ENCODE data around the gene OR2L3.
"Not testable (repeated sequence)": the region's sequence is repeated elsewhere in the genome, so short reads cannot be mapped to it uniquely, and the experiment has no call there.

The OR2L3 gene, protein sequence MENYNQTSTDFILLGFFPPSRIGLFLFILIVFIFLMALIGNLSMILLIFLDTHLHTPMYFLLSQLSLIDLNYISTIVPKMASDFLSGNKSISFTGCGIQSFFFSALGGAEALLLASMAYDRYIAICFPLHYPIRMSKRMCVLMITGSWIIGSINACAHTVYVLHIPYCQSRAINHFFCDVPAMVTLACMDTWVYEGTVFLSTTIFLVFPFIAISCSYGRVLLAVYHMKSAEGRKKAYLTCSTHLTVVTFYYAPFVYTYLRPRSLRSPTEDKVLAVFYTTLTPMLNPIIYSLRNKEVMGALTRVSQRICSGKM

DNA sequence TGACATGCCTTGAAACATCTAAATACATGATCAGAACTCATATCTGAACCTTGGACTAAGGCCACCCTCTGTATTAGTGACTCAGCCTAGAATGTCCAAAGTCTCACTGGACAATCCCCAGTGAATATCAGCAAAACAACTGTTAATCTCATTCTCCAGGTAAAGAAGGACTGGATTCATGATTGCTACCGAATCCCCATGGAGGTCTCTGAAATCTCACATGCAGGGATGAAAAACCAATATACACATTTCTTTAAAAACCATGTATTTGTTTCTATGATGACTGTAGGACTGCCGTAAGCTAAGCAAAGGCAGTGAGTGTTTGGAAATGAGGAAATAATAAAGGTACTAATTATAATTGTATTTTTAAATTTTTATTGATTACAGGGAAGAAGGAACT, at the start of gene OR2L3:
OR2L3 (plus strand) TSS at position 301 of the 400 bp plus-strand sequence. CDS start 13,846 bp downstream, outside the sequence.
- DNase-seq (ENCODE audit: low read depth in 2 of 2, low spot score in 1 of 2) = no peak

DNA sequence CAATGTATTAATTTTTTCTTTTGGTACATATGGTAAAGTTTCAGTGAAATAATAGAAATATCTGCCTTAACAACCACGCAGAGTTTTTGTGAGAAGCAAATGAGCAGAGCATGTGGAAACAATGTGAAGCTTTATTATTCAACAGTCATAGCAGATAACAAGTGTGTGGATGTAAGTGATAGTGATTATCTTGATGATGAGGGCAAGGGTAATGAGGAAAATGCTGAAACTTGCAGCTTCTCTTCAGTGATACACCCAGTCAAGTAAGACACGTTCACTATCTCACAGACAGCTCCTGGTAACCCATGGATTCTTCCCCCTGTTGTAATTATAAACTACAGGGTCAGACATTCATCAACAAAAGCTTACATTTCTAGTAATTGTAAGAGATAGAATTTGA, 47.8 kb upstream of the OR2L3 start:
- DNase-seq (ENCODE audit: low read depth in 2 of 2, low spot score in 1 of 2) = no peak

DNA sequence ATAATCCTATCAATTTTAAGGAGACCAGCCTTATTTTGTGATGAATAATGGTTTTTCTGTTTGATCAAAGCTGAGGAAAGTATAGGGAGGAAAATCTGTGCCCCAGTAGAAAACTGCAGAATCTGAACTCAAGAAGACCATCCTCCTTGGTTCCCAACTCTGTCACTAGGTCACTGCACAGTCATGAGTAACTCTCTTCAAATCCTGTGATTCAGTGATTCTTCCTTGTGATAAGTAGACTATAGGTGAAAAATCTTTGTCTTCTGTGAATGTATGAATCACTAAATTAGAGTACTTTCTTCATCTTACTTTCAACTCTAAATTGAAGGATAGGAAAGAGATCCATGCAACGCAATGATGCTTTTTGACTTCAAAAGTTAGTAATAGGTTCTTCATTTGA, 46.5 kb upstream of the OR2L3 start:
- no peak for DNase-seq (ENCODE audit: low read depth in 2 of 2, low spot score in 1 of 2)

DNA sequence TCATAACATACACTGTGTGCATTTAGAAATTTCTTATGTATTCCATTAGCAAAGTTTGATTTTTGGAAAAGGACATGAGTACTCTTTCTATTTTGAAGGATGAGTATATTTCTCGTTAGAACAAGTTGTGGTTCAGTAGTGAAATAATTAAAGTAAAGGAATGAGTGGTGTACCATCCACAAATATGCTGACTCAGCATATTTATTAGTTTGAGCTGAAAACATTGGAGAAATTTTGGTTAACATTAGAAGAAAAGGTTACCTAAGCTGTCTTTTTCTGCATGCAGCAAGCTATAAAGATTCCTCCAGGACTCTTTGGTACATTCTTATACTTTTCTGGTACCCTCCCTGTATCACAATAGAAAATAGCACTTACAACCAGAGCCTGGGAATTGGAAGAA, 38.9 kb upstream of the OR2L3 start:
- no peak for DNase-seq (ENCODE audit: low read depth in 2 of 2, low spot score in 1 of 2)

DNA sequence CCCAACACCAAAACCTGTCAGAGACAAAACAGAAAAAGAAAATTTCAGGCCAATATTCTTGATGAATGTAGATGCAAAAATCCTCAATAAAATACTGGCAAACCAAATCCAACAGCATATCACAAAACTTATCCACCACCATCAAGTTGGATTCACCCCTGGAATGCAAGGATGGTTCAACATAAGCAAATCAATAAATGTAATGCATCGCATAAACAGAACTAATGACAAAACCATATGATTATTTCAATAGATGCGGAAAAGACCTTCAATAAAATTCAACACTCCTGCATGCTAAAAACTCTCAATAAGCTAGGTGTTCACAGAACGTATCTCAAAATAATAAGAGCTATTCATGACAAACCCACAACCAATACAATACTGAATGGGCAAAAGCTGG, 37.0 kb upstream of the OR2L3 start:
- no peak for DNase-seq (ENCODE audit: low read depth in 2 of 2, low spot score in 1 of 2)

DNA sequence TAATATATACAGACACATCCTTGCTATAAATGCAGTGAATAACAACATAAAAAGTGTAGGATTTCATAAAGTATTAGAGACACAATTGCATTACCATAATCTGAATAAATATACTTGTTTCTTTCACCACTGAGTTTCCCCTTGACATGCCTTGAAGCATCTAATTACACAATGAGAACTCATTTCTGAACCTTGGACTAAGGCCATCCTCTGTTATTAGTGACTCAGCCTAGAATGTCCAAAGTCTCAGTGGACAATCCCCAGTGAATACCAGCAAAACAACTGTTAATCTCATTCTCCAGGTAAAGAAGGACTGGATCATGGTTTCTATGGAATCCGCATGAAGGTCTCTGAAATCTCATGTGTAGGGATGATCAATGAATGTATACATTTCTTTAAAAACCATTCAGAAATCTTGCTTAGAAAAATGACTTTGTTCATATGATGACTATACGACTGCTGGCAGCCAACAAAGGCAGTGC, 33.4 kb upstream of the OR2L3 start, which contains the start of gene OR2L5:
OR2L5 (plus strand) TSS at position 432 of the 482 bp plus-strand sequence. CDS start 8,288 bp downstream, outside the sequence.
- no peak for DNase-seq (ENCODE audit: low read depth in 2 of 2, low spot score in 1 of 2)

DNA sequence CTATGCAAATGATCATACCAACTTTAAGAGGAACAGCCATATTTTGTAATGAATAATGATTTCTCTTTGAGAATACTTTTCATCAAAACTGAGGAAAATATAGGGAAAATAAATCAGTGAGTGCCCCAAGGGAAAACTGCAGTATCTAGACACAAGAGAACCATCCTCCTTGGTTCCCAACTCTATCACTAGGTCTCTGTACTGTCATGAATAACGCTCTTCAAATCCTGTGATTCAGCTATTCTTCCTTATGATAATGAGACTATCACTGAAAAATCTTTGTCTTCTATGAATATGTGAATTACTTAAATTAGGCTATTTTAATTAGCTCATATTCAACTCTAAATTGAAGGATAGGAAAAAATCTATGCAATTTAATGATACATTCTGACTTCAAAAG, 30.8 kb upstream of the OR2L3 start:
- DNase-seq (ENCODE audit: low read depth in 2 of 2, low spot score in 1 of 2) = no peak

DNA sequence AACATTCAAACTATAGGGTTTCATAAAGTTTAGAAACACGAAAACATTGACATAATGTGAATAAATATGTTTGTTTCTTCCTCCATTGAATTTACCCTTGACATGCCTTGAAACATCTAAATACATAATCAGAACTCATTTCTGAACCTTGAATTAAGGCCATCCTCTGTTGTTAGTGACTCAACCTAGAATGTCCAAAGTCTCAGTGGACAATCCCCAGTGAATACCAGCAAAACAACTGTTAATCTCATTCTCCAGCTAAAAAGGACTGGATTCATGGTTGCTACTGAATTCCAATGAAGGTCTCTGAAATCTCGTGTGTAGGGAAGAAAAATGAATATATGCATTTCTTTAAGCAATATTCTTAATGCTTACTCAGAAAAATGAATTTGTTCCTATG, 16.9 kb upstream of the OR2L3 start, which contains the start of gene OR2L2:
OR2L2 (plus strand) TSS at position 301 of the 400 bp plus-strand sequence. CDS start 8,198 bp downstream, outside the sequence.
- DNase-seq (ENCODE audit: low read depth in 2 of 2, low spot score in 1 of 2) = no peak

DNA sequence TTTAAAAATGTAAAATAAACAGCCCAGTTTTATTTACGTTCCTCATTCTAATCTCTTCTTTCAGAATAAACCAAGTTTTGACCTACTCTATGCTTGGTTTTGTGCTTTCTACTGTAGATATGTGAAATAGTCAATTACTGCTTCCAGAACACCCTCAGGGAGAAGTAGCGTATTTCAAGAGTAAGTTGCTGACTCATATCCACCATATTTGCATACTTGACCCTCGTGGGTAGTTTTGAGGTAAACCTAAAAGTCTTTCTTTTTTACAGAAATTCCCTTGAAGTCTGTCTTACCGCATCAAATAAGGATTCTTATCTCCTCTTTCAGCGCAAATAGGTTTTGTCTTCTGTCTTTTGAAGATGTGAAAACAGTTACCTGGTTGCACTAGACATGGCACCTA, 1.4 kb upstream of the OR2L3 start:
- DNase-seq (ENCODE audit: low read depth in 2 of 2, low spot score in 1 of 2) = no peak

DNA sequence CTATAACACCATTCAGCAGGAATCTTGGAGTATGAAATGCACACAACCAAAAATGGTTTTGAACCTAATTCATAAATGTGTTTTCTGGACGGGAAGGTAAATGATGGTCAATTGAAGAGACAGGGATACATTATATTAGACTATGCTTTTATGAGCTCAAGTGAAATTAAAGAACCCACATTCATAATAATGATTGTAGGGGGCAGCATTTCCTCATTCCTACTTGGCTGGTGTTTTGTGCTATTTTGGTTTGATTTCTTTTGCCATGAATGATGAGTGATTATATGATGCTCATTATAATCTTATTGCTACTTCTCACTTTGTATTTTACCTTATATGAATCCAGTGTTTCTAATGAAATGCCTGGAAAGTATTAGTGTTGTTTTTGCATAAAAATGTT, 372 bp downstream of the OR2L3 start:
- no peak for DNase-seq (ENCODE audit: low read depth in 2 of 2, low spot score in 1 of 2)

DNA sequence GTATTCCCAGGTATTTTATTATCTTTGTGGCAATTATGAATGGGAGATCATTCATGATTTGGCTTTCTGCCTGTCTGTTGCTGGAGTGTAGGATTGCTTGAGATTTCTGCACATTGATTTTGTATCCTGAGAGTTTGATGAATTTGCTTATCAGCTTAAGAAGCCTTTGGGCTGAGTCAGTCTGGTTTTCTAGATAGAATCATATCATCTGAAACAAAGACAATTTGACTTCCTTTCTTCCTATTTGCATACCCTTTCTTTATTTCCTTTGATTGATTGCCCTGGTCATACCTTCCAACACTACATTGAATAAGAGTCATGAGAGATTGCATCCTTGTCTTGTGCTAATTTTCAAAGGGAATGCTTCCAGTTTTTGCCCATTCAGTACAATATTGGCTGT, 8.0 kb downstream of the OR2L3 start:
- no peak for DNase-seq (ENCODE audit: low read depth in 2 of 2, low spot score in 1 of 2)

DNA sequence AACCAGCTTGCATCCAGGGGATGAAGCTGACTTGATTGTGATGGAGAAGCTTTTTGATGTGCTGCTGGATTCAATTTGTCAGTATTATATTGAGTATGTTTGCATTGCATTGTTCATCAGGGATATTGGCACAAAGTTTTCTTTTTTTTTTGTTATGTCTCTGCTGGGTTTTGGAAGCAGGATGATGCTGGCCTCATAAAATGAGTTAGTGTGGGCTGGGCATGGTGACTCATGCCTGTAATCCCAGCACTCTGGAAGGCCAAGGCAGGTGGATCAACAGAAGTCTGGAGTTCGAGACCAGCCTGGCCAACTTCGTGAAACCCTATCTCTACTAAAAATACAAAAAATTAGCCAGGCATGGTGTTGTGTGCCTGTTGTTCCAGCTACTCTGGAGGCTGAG, 8.6 kb downstream of the OR2L3 start:
- DNase-seq (ENCODE audit: low read depth in 2 of 2, low spot score in 1 of 2) = no peak

DNA sequence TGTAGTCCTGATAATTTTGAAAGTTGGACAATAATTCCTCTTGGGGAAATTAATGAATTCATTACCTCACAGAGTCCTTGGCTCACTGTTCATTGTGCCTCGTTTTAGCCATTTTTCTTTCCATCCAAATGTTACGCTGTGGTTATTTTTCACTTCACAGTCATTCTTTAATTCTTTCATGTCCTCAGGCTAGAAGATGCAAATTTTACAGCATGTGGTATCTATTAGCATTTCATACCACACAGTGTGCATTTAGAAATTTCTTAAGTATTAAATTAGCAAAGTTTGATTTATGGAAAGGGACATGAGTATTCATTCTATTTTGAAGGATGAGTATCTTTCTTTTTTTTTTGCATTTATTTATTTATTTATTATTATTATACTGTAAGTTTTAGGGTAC, 18.4 kb downstream of the OR2L3 start:
- DNase-seq (ENCODE audit: low read depth in 2 of 2, low spot score in 1 of 2) = no peak

DNA sequence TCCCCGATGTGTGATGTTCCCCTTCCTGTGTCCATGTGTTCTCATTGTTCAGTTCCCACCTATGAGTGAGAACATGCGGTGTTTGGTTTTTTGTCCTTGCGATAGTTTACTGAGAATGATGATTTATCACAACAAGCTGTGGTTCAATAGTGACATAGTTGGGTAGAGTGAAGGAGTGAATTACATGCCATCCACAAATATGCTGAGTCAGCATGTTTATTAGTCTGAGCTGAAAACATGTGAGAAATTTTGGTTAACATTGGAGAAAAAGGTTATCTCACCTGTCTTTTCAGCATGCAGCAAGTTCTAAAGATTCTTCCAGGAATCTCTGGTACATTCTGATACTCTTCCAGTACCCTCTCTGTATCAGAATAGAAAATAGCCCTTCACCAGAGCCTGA, 19.0 kb downstream of the OR2L3 start:
- no peak for DNase-seq (ENCODE audit: low read depth in 2 of 2, low spot score in 1 of 2)

DNA sequence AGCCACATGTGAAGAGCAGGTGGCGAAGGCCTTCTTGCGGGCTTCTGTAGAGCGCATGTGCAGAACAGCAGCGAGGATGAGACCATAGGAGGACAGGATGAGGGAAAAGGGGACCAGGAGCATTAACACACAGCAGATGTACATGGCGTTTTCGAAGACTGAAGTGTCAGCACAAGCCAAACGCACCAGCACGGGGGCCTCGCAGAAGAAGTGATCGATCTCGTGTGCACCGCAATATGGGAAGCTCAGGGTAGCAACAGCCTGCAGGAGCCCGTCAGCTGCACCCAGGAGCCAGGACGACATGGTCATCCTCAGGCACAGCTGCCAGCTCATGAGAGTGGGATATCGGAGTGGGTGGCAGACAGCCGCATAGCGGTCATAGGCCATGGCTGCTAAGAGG, 37.2 kb downstream of the OR2L3 start:
- DNase-seq (ENCODE audit: low read depth in 2 of 2, low spot score in 1 of 2) = not testable (repeated sequence)

DNA sequence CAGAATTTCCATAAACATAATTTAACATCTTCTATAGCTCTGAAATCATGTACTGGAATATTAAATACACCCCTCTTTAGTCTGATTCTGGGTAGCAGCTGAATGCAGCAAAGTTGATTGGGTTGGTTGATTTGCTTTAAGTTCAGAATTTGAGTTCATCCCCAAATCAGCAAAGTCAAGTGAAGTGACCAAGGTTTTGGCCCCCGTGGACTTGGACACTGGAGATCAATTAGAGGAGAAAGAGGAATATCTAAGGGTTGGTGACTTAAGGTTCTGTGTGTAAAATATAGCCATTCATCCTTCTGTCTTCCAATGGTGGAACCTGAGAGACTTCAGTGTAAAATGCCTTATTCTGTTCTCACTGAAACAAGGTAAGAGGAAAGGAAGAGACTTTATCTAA, 48.2 kb downstream of the OR2L3 start, which contains the start of gene OR2L13:
OR2L13 (plus strand) TSS at position 301 of the 400 bp plus-strand sequence. CDS start 4,192 bp downstream, outside the sequence.
- no peak for DNase-seq (ENCODE audit: low read depth in 2 of 2, low spot score in 1 of 2)

DNA sequence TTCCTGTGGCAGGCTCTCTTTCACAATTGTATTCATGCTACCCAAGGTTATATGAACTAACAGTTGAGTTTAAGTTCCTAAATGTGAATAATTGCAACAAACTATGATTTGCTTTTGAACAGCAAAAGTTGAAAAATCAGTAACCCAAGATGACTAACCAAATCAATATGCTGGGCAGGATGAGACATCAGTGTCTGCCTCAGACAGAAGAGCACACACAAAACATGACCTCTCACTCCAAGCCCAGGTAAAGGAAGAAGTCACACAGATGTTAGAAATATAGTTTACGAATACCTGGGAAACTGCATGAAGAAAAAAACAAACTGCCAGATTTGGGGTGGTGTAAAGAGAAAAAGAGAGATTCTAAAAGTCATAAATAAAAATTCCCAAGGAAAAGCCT, 51.9 kb downstream of the OR2L3 start:
- DNase-seq (ENCODE audit: low read depth in 2 of 2, low spot score in 1 of 2) = no peak

DNA sequence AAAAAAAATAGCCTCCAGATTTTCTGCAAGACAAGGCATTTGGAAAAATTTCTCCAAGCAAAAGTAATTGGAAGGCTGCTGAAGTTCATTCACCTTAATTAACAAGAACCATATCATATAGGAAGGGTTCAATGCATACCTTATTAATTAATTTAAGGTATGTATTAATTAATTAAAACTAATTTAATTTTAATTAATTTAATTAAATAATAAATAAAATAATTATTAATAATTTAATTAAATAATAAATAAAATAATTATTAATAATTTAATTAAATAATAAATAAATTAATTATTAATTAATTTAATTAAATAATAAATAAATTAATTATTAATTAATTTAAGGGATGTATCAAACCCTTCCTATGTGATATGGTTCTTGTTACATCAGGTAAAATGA, 56.2 kb downstream of the OR2L3 start:
- DNase-seq (ENCODE audit: low read depth in 2 of 2, low spot score in 1 of 2) = no peak

DNA sequence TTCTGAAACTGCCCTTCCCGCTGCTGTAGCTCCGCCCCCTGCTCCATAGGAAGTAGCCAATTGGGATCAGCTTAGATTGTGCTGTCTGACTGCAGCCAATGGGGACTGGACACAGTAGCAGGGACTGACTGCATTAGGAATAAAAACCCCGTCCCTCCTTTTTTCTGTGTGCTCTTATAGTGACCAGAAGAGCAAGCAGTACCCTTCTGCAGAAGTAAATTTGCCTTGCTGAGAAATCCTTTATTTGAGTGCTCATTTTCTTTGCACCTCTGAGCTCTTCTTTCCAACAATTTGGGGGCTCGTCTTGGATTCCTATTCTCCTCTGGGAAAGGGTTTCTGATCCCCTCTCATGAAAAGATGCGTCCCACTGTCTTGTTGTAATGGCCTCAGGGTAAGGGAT, 64.5 kb downstream of the OR2L3 start:
- DNase-seq (ENCODE audit: low read depth in 2 of 2, low spot score in 1 of 2) = no peak
